ENCODE results near the gene PTBP3.

The PTBP3 gene

DNA sequence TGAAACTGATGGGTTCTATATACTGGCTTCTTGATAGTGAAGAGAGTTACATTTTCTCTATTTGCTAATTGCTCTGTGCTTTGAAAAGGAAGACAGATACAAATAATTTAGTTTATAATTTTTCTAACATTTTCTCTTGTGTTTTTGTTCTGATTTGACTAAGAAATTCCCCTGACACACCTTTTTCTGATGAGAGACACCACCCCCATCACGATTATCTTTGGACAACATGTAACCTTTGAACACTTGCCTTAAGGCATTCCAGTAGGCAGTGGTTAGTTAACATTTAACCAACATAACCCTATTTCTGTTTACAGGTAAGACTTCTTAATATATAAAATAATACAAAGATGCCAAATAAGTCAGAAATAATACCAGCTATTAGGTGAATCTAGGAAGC lies 4.1 kb upstream of the PTBP3 start:
- Histone ChIP-seq H3K9ac (ENCODE audit: low read depth in 1 of 2, low read length in 2 of 2) (no peak overlapping the region), H3K27ac (ENCODE audit: low read depth, low read length) (no peak overlapping the region), H3K4me1 (ENCODE audit: control insufficient read depth in 1 of 2, insufficient read depth in 2 of 2, low read length in 2 of 2) (peaks cover 18 to 22% of the 10 kb centered on the region in 2 donors), H3K27me3 (ENCODE audit: control insufficient read depth in 1 of 2, insufficient read depth in 2 of 2, low read length in 2 of 2) (no peaks in the 10 kb centered on the region), H3K4me3 (ENCODE audit: low read depth in 1 of 2, low read length in 2 of 2) (no peak overlapping the region), H3K36me3 (ENCODE audit: control insufficient read depth in 1 of 2, insufficient read depth in 2 of 2, low read length in 2 of 2) (no peaks in the 10 kb centered on the region), H3K9me3 (ENCODE audit: control insufficient read depth in 1 of 2, low read length in 2 of 2) (no peaks in the 10 kb centered on the region)

DNA sequence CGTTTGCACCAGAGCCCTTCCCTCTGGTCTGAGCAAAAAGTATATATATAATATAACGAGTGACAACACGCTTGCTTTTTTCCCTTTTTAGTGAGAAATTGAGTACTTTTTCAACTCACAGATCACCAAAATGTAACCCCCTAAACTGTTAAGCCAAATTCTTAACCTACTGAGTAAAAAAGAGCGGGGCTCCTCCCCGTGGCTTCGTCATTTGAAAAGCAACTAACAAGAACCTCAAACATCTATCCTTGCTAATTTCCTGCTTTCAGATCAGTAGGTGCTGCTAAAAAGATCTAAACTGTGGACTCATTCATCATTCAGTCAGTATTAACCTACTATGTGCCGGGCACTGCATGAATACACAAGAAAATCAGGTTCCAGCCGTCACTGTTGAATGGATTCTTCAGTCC lies 1.0 kb upstream of the PTBP3 start:
- H3K4me1 ChIP-seq (ENCODE audit: control insufficient read depth in 1 of 2, insufficient read depth in 2 of 2, low read length in 2 of 2) = peaks cover 30 to 38% of the 10 kb centered on the region in 2 donors
- H3K27me3 ChIP-seq (ENCODE audit: control insufficient read depth in 1 of 2, insufficient read depth in 2 of 2, low read length in 2 of 2) = no peaks in the 10 kb centered on the region
- H3K27ac ChIP-seq (ENCODE audit: low read depth, low read length) = peak overlapping the region; percentile 89
- H3K4me3 ChIP-seq (ENCODE audit: low read depth in 1 of 2, low read length in 2 of 2) = peak overlapping the region; percentile 82 to 90
- no peaks in the 10 kb centered on the region for H3K36me3 ChIP-seq (ENCODE audit: control insufficient read depth in 1 of 2, insufficient read depth in 2 of 2, low read length in 2 of 2)
- H3K9me3 ChIP-seq (ENCODE audit: control insufficient read depth in 1 of 2, low read length in 2 of 2) = no peaks in the 10 kb centered on the region
- peak overlapping the region; percentile 88 to 90 for H3K9ac ChIP-seq (ENCODE audit: low read depth in 1 of 2, low read length in 2 of 2)

DNA sequence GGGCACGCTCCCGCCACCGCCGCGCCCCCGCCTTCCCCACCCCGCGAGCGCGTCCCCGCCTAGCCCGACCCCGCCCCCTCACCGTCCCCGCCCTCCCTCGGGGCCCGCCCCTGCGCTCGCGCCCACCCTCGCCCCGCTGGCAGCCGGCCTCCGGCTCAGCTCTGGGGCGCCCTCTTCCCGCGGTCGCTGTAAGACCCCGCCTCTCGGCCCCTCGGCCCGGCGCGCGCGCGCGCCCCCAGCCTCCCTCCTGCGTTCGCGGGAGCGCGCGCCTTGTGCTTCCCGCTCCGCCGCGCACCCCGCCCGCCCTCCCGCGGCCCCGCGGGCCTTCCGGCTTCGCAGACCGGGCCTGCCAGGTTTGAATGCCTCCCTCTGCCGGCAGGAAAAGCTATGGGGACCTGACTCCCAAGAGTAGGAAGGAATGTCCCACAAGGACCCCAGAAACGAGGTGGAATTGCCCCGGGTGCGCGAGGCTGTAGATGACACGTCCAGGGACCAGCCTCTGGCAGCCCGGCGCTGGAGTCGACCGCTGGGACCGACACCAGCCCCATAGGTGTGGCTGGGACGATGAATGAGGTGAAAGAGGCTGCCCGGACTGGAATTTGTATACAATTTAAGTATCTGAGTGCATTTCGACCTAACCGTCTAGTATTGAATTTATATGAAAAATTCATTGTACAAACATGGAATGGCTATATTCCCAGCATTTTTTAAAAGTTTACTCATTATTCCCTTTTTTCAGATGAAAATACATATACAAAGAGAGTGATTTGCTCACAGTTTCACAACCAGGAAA lies 416 bp upstream of the PTBP3 start:
- H3K27me3 ChIP-seq (ENCODE audit: control insufficient read depth in 1 of 2, insufficient read depth in 2 of 2, low read length in 2 of 2) = no peaks in the 10 kb centered on the region
- H3K36me3 ChIP-seq (ENCODE audit: control insufficient read depth in 1 of 2, insufficient read depth in 2 of 2, low read length in 2 of 2) = no peaks in the 10 kb centered on the region
- H3K4me1 ChIP-seq (ENCODE audit: control insufficient read depth in 1 of 2, insufficient read depth in 2 of 2, low read length in 2 of 2) = peaks cover 30 to 38% of the 10 kb centered on the region in 2 donors
- peak overlapping the region; percentile 90 to 93 for H3K4me3 ChIP-seq (ENCODE audit: low read depth in 1 of 2, low read length in 2 of 2)
- H3K9ac ChIP-seq (ENCODE audit: low read depth in 1 of 2, low read length in 2 of 2) = peak overlapping the region; percentile 90 to 92
- H3K27ac ChIP-seq (ENCODE audit: low read depth, low read length) = peak overlapping the region; percentile 99
- H3K9me3 ChIP-seq (ENCODE audit: control insufficient read depth in 1 of 2, low read length in 2 of 2) = no peaks in the 10 kb centered on the region

DNA sequence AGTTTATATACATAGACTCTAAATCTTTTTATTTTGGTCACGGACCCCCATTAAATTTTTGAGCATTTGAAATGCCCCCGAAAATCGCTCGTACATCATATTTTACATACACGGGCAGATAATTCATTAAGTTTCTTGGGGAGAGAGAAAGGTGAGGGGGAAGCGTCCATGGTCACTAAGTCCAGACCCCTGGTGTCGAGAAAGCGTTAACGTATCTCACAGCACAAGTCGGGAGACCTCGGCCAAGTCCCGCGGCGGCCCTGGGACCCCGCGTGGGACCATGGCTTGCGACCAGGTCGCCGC lies 794 bp downstream of the PTBP3 start:
- H3K36me3 ChIP-seq (ENCODE audit: control insufficient read depth in 1 of 2, insufficient read depth in 2 of 2, low read length in 2 of 2) = no peaks in the 10 kb centered on the region
- no peaks in the 10 kb centered on the region for H3K9me3 ChIP-seq (ENCODE audit: control insufficient read depth in 1 of 2, low read length in 2 of 2)
- peak overlapping the region; percentile 79 to 93 for H3K4me3 ChIP-seq (ENCODE audit: low read depth in 1 of 2, low read length in 2 of 2)
- H3K27ac ChIP-seq (ENCODE audit: low read depth, low read length) = peak overlapping the region; percentile 99
- H3K9ac ChIP-seq (ENCODE audit: low read depth in 1 of 2, low read length in 2 of 2) = peak overlapping the region; percentile 92 to 97
- peaks cover 26 to 42% of the 10 kb centered on the region in 2 donors for H3K4me1 ChIP-seq (ENCODE audit: control insufficient read depth in 1 of 2, insufficient read depth in 2 of 2, low read length in 2 of 2)
- H3K27me3 ChIP-seq (ENCODE audit: control insufficient read depth in 1 of 2, insufficient read depth in 2 of 2, low read length in 2 of 2) = no peaks in the 10 kb centered on the region

DNA sequence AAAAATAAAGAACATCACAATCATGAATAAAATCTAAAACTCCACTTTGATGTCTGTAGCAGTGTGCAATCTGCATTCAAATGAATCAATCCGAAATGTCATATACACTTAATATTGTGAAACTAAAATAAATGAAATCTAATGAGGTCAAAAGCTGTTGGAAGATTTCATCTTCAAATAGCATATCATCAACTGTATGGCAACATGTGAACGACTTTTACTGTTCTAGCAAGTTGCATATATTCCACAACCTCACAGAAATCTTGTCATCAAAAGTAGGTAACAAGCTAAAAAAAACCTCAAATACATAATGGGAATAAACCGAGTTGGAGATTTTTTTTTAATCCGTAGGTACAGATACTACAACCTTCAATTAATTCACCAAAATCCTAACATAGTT lies 1.2 kb downstream of the PTBP3 start:
- Histone ChIP-seq H3K9me3 (ENCODE audit: control insufficient read depth in 1 of 2, low read length in 2 of 2) (no peaks in the 10 kb centered on the region), H3K36me3 (ENCODE audit: control insufficient read depth in 1 of 2, insufficient read depth in 2 of 2, low read length in 2 of 2) (no peaks in the 10 kb centered on the region), H3K9ac (ENCODE audit: low read depth in 1 of 2, low read length in 2 of 2) (peak overlapping the region; percentile 92 to 97), H3K27ac (ENCODE audit: low read depth, low read length) (peak overlapping the region; percentile 99), H3K27me3 (ENCODE audit: control insufficient read depth in 1 of 2, insufficient read depth in 2 of 2, low read length in 2 of 2) (no peaks in the 10 kb centered on the region), H3K4me3 (ENCODE audit: low read depth in 1 of 2, low read length in 2 of 2) (peak overlapping the region; percentile 79 to 93), H3K4me1 (ENCODE audit: control insufficient read depth in 1 of 2, insufficient read depth in 2 of 2, low read length in 2 of 2) (peaks cover 24 to 40% of the 10 kb centered on the region in 2 donors)

DNA sequence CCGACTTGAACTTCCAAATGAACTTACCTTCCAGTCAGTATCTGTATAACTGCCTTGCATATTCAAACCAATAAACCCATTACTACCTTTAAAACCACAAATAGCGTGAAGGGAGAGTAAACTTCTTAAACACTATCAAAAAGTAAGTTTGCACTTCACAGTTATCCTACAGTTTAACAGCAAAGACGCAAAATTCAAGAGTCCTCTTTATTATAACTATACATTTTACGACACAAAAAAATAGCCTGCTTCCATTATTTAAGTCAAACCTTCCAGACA lies 1.8 kb downstream of the PTBP3 start:
- no peak overlapping the region for H3K27ac ChIP-seq (ENCODE audit: low read depth, low read length)
- H3K4me1 ChIP-seq (ENCODE audit: control insufficient read depth in 1 of 2, insufficient read depth in 2 of 2, low read length in 2 of 2) = peaks cover 18 to 41% of the 10 kb centered on the region in 2 donors
- H3K9ac ChIP-seq (ENCODE audit: low read depth in 1 of 2, low read length in 2 of 2) = peak overlapping the region in 1 of 2 donors; percentile 92
- no peaks in the 10 kb centered on the region for H3K36me3 ChIP-seq (ENCODE audit: control insufficient read depth in 1 of 2, insufficient read depth in 2 of 2, low read length in 2 of 2)
- no peaks in the 10 kb centered on the region for H3K9me3 ChIP-seq (ENCODE audit: control insufficient read depth in 1 of 2, low read length in 2 of 2)
- H3K4me3 ChIP-seq (ENCODE audit: low read depth in 1 of 2, low read length in 2 of 2) = peak overlapping the region; percentile 79 to 93
- H3K27me3 ChIP-seq (ENCODE audit: control insufficient read depth in 1 of 2, insufficient read depth in 2 of 2, low read length in 2 of 2) = no peaks in the 10 kb centered on the region

DNA sequence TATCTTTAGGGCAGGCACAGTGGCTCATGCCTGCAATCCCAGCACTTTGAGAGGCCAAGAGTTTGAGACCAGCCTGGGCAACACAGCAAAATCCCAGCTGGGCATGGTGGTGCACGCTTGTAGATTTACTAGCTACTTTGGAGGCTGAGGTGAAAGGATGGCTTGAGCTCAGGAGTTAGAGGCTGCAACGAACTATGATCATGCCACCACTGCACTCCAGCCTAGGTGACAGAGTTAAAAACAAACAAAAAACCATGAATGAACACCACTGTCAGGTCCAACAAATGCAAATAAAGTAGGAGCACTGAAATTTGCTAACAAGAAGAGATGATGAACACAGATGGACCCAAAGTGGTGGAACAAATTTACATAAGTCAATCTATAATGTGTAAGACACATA lies 4.9 kb downstream of the PTBP3 start:
- Histone ChIP-seq H3K4me3 (ENCODE audit: low read depth in 1 of 2, low read length in 2 of 2) (no peak overlapping the region), H3K9me3 (ENCODE audit: control insufficient read depth in 1 of 2, low read length in 2 of 2) (no peaks in the 10 kb centered on the region), H3K4me1 (ENCODE audit: control insufficient read depth in 1 of 2, insufficient read depth in 2 of 2, low read length in 2 of 2) (peaks cover 13 to 45% of the 10 kb centered on the region in 2 donors), H3K27me3 (ENCODE audit: control insufficient read depth in 1 of 2, insufficient read depth in 2 of 2, low read length in 2 of 2) (no peaks in the 10 kb centered on the region), H3K9ac (ENCODE audit: low read depth in 1 of 2, low read length in 2 of 2) (no peak overlapping the region), H3K27ac (ENCODE audit: low read depth, low read length) (no peak overlapping the region), H3K36me3 (ENCODE audit: control insufficient read depth in 1 of 2, insufficient read depth in 2 of 2, low read length in 2 of 2) (no peaks in the 10 kb centered on the region)

DNA sequence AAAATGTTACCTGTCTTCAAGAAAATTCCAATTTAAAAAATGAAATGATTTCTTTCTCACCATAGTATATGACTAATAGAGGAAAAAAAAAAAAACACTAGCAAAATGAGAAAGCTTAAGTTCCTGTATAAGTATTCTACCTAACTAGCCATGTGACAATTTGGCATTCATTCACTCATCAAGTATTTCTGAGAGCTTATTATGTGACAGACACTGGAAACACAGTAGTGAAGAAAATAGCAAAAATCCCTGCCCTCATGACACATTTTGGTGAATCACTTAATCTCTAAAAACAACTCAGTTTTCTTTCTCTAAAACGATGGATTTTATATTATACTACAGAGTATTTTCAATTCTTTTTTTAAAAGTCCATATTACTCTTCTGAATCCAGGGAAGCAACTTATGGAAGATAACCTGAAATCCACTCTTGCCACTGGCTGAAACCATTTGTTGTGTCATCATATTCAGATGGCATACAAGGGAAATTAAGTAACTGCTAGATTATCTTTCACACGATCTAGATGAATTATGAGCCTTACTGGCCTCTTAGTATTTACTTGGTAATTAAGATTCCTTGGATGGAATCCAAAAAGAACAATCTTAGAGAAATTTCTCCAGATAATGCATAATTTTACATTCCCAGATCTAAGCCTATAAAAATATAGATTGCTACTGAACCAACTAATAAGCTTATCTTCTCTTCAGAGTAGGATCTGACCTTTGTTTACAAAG lies 5.5 kb downstream of the PTBP3 start:
- H3K4me1 ChIP-seq (ENCODE audit: control insufficient read depth in 1 of 2, insufficient read depth in 2 of 2, low read length in 2 of 2) = peaks cover 13 to 45% of the 10 kb centered on the region in 2 donors

DNA sequence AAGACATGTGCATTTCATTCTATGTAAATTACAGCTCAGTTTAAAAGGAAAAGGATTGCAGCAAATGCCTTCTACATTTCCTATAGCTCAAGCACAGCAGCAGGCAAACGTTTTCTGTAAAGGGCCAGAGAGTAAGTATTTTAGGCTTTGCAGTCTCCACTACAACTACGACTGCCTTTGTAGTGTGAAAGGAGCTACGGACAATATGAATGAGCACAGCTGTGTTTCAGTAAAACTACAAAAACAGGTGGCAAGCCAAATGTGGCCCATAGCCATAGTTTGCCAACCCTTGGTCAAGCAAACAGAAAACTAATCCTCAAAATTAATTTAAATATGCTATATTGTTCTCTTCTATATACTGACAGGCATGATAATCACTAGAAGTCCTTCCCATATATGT lies 7.2 kb downstream of the PTBP3 start:
- Histone ChIP-seq H3K27me3 (ENCODE audit: control insufficient read depth in 1 of 2, insufficient read depth in 2 of 2, low read length in 2 of 2) (no peaks in the 10 kb centered on the region), H3K9me3 (ENCODE audit: control insufficient read depth in 1 of 2, low read length in 2 of 2) (no peaks in the 10 kb centered on the region), H3K36me3 (ENCODE audit: control insufficient read depth in 1 of 2, insufficient read depth in 2 of 2, low read length in 2 of 2) (no peaks in the 10 kb centered on the region), H3K4me1 (ENCODE audit: control insufficient read depth in 1 of 2, insufficient read depth in 2 of 2, low read length in 2 of 2) (peaks cover 12 to 41% of the 10 kb centered on the region in 2 donors), H3K4me3 (ENCODE audit: low read depth in 1 of 2, low read length in 2 of 2) (no peak overlapping the region), H3K9ac (ENCODE audit: low read depth in 1 of 2, low read length in 2 of 2) (no peak overlapping the region), H3K27ac (ENCODE audit: low read depth, low read length) (no peak overlapping the region)

More for the DNA sequence above, 5.5 kb downstream of the PTBP3 start:
- Histone ChIP-seq H3K27ac (ENCODE audit: low read depth, low read length) (no peak overlapping the region), H3K36me3 (ENCODE audit: control insufficient read depth in 1 of 2, insufficient read depth in 2 of 2, low read length in 2 of 2) (no peaks in the 10 kb centered on the region), H3K27me3 (ENCODE audit: control insufficient read depth in 1 of 2, insufficient read depth in 2 of 2, low read length in 2 of 2) (no peaks in the 10 kb centered on the region), H3K9me3 (ENCODE audit: control insufficient read depth in 1 of 2, low read length in 2 of 2) (no peaks in the 10 kb centered on the region), H3K4me3 (ENCODE audit: low read depth in 1 of 2, low read length in 2 of 2) (no peak overlapping the region), H3K9ac (ENCODE audit: low read depth in 1 of 2, low read length in 2 of 2) (no peak overlapping the region)

DNA sequence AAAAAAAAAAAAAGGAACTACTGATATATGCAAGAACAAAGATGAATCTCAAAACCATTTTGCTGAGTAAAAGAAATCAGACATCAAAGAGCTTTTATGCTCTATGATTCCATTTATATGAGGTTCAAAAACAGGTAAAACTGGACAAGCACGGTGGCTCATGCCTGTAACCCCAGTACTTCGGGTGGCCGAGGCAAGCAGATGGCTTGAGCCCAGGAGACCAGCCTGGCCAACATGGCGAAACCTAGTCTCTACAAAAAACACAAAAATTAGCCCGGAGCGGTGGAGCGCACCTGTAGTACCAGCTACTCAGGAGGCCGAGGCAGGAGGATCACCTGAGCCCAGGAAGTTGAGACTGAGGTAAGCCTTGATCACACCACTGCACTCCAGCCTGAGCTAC lies 7.8 kb downstream of the PTBP3 start:
- Histone ChIP-seq H3K36me3 (ENCODE audit: control insufficient read depth in 1 of 2, insufficient read depth in 2 of 2, low read length in 2 of 2) (no peaks in the 10 kb centered on the region), H3K27ac (ENCODE audit: low read depth, low read length) (no peak overlapping the region), H3K4me3 (ENCODE audit: low read depth in 1 of 2, low read length in 2 of 2) (no peak overlapping the region), H3K27me3 (ENCODE audit: control insufficient read depth in 1 of 2, insufficient read depth in 2 of 2, low read length in 2 of 2) (no peaks in the 10 kb centered on the region), H3K9me3 (ENCODE audit: control insufficient read depth in 1 of 2, low read length in 2 of 2) (no peaks in the 10 kb centered on the region), H3K4me1 (ENCODE audit: control insufficient read depth in 1 of 2, insufficient read depth in 2 of 2, low read length in 2 of 2) (peaks cover 6 to 35% of the 10 kb centered on the region in 2 donors), H3K9ac (ENCODE audit: low read depth in 1 of 2, low read length in 2 of 2) (no peak overlapping the region)
